HAP-1 (cell line): ENCODE results near the gene GUCY2D.
"Not testable (repeated sequence)": the region's sequence is repeated elsewhere in the genome, so short reads cannot be mapped to it uniquely, and the experiment has no call there.

ENCODE experiments used
- DNase-seq, 2 experiments: peaks; one replicate each; pipeline ENCODE4 v3.0.0-alpha.2; 2016 to 2020; ENCODE audit warnings: low spot score in 2 of 2
- H3K27me3 ChIP-seq: fragments of 250-450 bp; sonication (Bioruptor Pico); 2 replicates; pipeline ENCODE4 v1.5.1; 2020; ENCODE audit warnings: low read depth, mild to moderate bottlenecking, moderate library complexity
- H3K36me3 ChIP-seq: fragments of 250-450 bp; sonication (Bioruptor Pico); replicated peaks from 2 replicates; pipeline ENCODE4 v1.5.1; 2020; ENCODE audit warnings: mild to moderate bottlenecking
- H3K4me1 ChIP-seq: fragments of 250-450 bp; sonication (Bioruptor Pico); 2 replicates; pipeline ENCODE4 v1.5.1; 2020; ENCODE audit warnings: mild to moderate bottlenecking
- H3K4me3 ChIP-seq: fragments of 250-450 bp; sonication (Bioruptor Pico); 2 replicates; pipeline ENCODE4 v1.5.1; 2020; ENCODE audit warnings: mild to moderate bottlenecking, moderate library complexity
- H3K9me3 ChIP-seq: fragments of 250-450 bp; sonication (Bioruptor Pico); 2 replicates; pipeline ENCODE4 v1.5.1; 2020; ENCODE audit warnings: mild to moderate bottlenecking, moderate library complexity
- in situ Hi-C: fragments of 300-500 bp; cut with MboI; formaldehyde crosslinking; loops from 3 replicates; pipeline ENCODE4 v1.14.3; 2020; ENCODE audit warnings: low sequenced_read_pairs, inconsistent platforms, mixed read lengths

GUCY2D gene

GRCh38 chr17:8048736-8049135 is 46.3 kb downstream of the GUCY2D start:
- Histone ChIP-seq H3K4me1 (no peaks in the 10 kb centered on the region), H3K4me3 (no peak overlapping the region), H3K27me3 (no peaks in the 10 kb centered on the region), H3K9me3 (no peaks in the 10 kb centered on the region), H3K36me3 (no peaks in the 10 kb centered on the region)
- in situ Hi-C loops = loop anchor here (10.0 kb wide), 1 partner anchor 304 kb away; no protein-coding TSS in a partner anchor
- no peak for DNase-seq

- in situ Hi-C loops = loop anchor here (25.0 kb wide), 1 partner anchor 685 kb away; the partner anchor contains the start of gene CCDC42
- Histone ChIP-seq H3K4me1 (peaks cover under 1% of the 10 kb centered on the region; the same call in 1 of the 2 replicates), H3K36me3 (no peaks in the 10 kb centered on the region), H3K9me3 (no peaks in the 10 kb centered on the region), H3K27me3 (no peaks in the 10 kb centered on the region), H3K4me3 (no peak overlapping the region)
- DNase-seq = no peak
These were observed 49.4 kb downstream of the GUCY2D start for GRCh38 chr17:8051831-8052230.

- peaks cover 7% of the 10 kb centered on the region for H3K4me1 ChIP-seq
- no peak overlapping the region for H3K4me3 ChIP-seq
- in situ Hi-C loops = loop anchor here (25.0 kb wide), 1 partner anchor 685 kb away; the partner anchor contains the start of gene CCDC42
- H3K36me3 ChIP-seq = no peaks in the 10 kb centered on the region
- H3K9me3 ChIP-seq = no peaks in the 10 kb centered on the region
- no peaks in the 10 kb centered on the region for H3K27me3 ChIP-seq
- DNase-seq = no peak
These were observed 50.1 kb downstream of the GUCY2D start for GRCh38 chr17:8052256-8053252.

- DNase-seq = no peak
- no peaks in the 10 kb centered on the region for H3K27me3 ChIP-seq
- no peak overlapping the region for H3K4me3 ChIP-seq
- no peaks in the 10 kb centered on the region for H3K9me3 ChIP-seq
- H3K36me3 ChIP-seq = no peaks in the 10 kb centered on the region
- in situ Hi-C loops = loop anchor here (25.0 kb wide), 1 partner anchor 684 kb away; the partner anchor contains the start of gene CCDC42
- peaks cover 10% of the 10 kb centered on the region for H3K4me1 ChIP-seq
These were observed 51.2 kb downstream of the GUCY2D start for GRCh38 chr17:8053600-8053999.

- in situ Hi-C loops = loop anchor here (5.0 to 25.0 kb wide), 2 partner anchors 139 to 681 kb away; partner anchors contain the start of genes CCDC42 and RNF227
- H3K27me3 ChIP-seq = peaks cover 4% of the 10 kb centered on the region; the same call in 1 of the 2 replicates
- peaks cover 10% of the 10 kb centered on the region for H3K4me1 ChIP-seq
- no peak overlapping the region for H3K4me3 ChIP-seq
- no peaks in the 10 kb centered on the region for H3K9me3 ChIP-seq
- H3K36me3 ChIP-seq = no peaks in the 10 kb centered on the region
- DNase-seq = no peak
These were observed 53.4 kb downstream of the GUCY2D start for GRCh38 chr17:8055851-8056231.

- H3K4me3 ChIP-seq = no peak overlapping the region
- H3K27me3 ChIP-seq = peaks cover 6% of the 10 kb centered on the region; the same call in 1 of the 2 replicates
- H3K4me1 ChIP-seq = peaks cover 10% of the 10 kb centered on the region
- in situ Hi-C loops = loop anchor here (5.0 to 25.0 kb wide), 2 partner anchors 139 to 681 kb away; partner anchors contain the start of genes CCDC42 and RNF227
- no peaks in the 10 kb centered on the region for H3K9me3 ChIP-seq
- DNase-seq = no peak
- H3K36me3 ChIP-seq = no peaks in the 10 kb centered on the region
These were observed 54.0 kb downstream of the GUCY2D start for GRCh38 chr17:8056232-8056975.

GRCh38 chr17:8056976-8057625 is 54.7 kb downstream of the GUCY2D start:
- in situ Hi-C loops = loop anchor here (5.0 to 25.0 kb wide), 2 partner anchors 140 to 680 kb away; partner anchors contain the start of genes CCDC42 and RNF227
- DNase-seq = no peak
- no peak overlapping the region for H3K4me3 ChIP-seq
- peaks cover 10% of the 10 kb centered on the region for H3K4me1 ChIP-seq
- no peaks in the 10 kb centered on the region for H3K9me3 ChIP-seq
- no peaks in the 10 kb centered on the region for H3K36me3 ChIP-seq
- H3K27me3 ChIP-seq = peaks cover 6% of the 10 kb centered on the region; the same call in 1 of the 2 replicates

- Histone ChIP-seq H3K4me3 (no peak overlapping the region), H3K4me1 (peaks cover 10% of the 10 kb centered on the region), H3K36me3 (no peaks in the 10 kb centered on the region), H3K9me3 (no peaks in the 10 kb centered on the region), H3K27me3 (peaks cover 10% of the 10 kb centered on the region; the same call in 1 of the 2 replicates)
- peak; percentile 77 to 85 for DNase-seq
- in situ Hi-C loops = loop anchor here (5.0 to 25.0 kb wide), 2 partner anchors 140 to 680 kb away; partner anchors contain the start of genes CCDC42 and RNF227
These were observed 55.3 kb downstream of the GUCY2D start for GRCh38 chr17:8057691-8058114.

- DNase-seq = no peak
- in situ Hi-C loops = loop anchor here (5.0 to 25.0 kb wide), 2 partner anchors 142 to 678 kb away; partner anchors contain the start of genes CCDC42 and RNF227
- H3K27me3 ChIP-seq = peaks cover 20% of the 10 kb centered on the region; the same call in 1 of the 2 replicates
These were observed 56.7 kb downstream of the GUCY2D start for GRCh38 chr17:8059131-8059530.

GRCh38 chr17:8060274-8060673 is 57.9 kb downstream of the GUCY2D start:
- in situ Hi-C loops = loop anchor here (5.0 to 25.0 kb wide), 2 partner anchors 57 to 677 kb away; partner anchors contain the start of genes ALOXE3 and CCDC42
- peak; percentile 63 to 82 for DNase-seq
- H3K4me3 ChIP-seq = no peak overlapping the region
- H3K27me3 ChIP-seq = peaks cover 20% of the 10 kb centered on the region; the same call in 1 of the 2 replicates
- H3K36me3 ChIP-seq = no peaks in the 10 kb centered on the region
- H3K4me1 ChIP-seq = peaks cover 10% of the 10 kb centered on the region
- H3K9me3 ChIP-seq = no peaks in the 10 kb centered on the region

More at GRCh38 chr17:8059131-8059530, 56.7 kb downstream of the GUCY2D start:
- Histone ChIP-seq H3K9me3 (no peaks in the 10 kb centered on the region), H3K4me1 (peaks cover 10% of the 10 kb centered on the region), H3K36me3 (no peaks in the 10 kb centered on the region), H3K4me3 (no peak overlapping the region)

GRCh38 chr17:8061851-8062250 is 59.4 kb downstream of the GUCY2D start:
- H3K36me3 ChIP-seq, H3K4me3 ChIP-seq, DNase-seq, H3K4me1 ChIP-seq, H3K9me3 ChIP-seq: not testable (repeated sequence)
- in situ Hi-C loops = loop anchor here (5.0 to 25.0 kb wide), 2 partner anchors 55 to 675 kb away; partner anchors contain the start of genes ALOXE3 and CCDC42
- peaks cover 20% of the 10 kb centered on the region; the same call in 1 of the 2 replicates for H3K27me3 ChIP-seq

GRCh38 chr17:8062435-8062806 is 60.0 kb downstream of the GUCY2D start:
- Histone ChIP-seq H3K36me3 (no peaks in the 10 kb centered on the region), H3K27me3 (peaks cover 20% of the 10 kb centered on the region; the same call in 1 of the 2 replicates), H3K4me1 (peaks cover 4% of the 10 kb centered on the region), H3K9me3 (no peaks in the 10 kb centered on the region), H3K4me3 (no peak overlapping the region)
- DNase-seq = no peak
- in situ Hi-C loops = loop anchor here (5.0 to 25.0 kb wide), 2 partner anchors 55 to 675 kb away; partner anchors contain the start of genes ALOXE3 and CCDC42
